22Rv1 (cell line): ENCODE measurements around the gene UBE3B.

ENCODE experiments used
- CTCF ChIP-seq: fragments of 450-650 bp; IDR thresholded peaks from 2 replicates; pipeline ENCODE4 v1.5.1; 2017; ENCODE audit warnings: mild to moderate bottlenecking
- ZFX ChIP-seq: fragments of 450-650 bp; IDR thresholded peaks from 2 replicates; pipeline ENCODE4 v1.6.1; 2017; ENCODE audit warnings: antibody characterized with exemption, borderline replicate concordance

DNA sequence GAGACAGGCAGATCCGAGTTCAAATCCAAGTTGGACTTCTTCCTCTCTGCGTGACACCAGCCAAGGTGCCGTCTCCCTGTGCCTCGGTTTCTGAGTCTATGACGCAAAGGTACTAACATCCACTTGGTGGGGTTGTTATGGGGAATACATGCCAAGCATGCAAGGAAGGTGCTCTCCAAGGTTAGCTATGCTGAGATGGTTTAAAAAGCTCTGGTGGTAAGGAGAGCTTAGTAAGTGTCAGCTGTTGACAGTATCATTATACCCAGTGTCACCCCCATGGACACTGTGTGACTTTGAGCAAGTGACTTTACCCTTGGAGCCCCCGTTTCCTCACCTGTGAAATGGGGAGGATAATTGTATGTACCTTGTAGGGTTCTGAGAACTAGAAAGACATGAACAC, 73.7 kb downstream of the UBE3B start:
- TF ChIP-seq CTCF (no peak), ZFX (no peak)
